Measurements from ENCODE around the gene RHOC. TPM values are rescaled to one million over a fixed set of nuclear protein-coding genes. Genes with fewer than 3 reads are reported as not detected.

RHOC gene
- total RNA-seq, 1 experiment from 2014 or later: 197 TPM

GRCh38 chr1:112672842-112673241 lies 34.1 kb downstream of the RHOC start:
- Histone ChIP-seq H3K36me3 (ENCODE audit: control insufficient read depth, insufficient read depth, low read length) (no peaks in the 10 kb centered on the region; the same call in 1 of the 2 replicates), H3K9me3 (ENCODE audit: control insufficient read depth, insufficient read depth, low read depth, low read length) (no peaks in the 10 kb centered on the region), H3K27ac (ENCODE audit: low read length) (peak overlapping the region; percentile 84; the same call in 1 of the 2 replicates), H3K27me3 (ENCODE audit: control insufficient read depth, insufficient read depth, low read length) (no peaks in the 10 kb centered on the region), H3K4me1 (ENCODE audit: control insufficient read depth, insufficient read depth, low read length) (peaks cover 21% of the 10 kb centered on the region), H3K4me3 (ENCODE audit: low read depth in 2 of 2, low read length in 2 of 2) (no peak overlapping the region)
- TF ChIP-seq POLR2AphosphoS5 (IDR thresholded peaks at IDR 0.05; ENCODE audit: low read depth, low read length): no peak
- TF ChIP-seq SIN3A (IDR thresholded peaks at IDR 0.05; ENCODE audit: borderline replicate concordance, insufficient read depth, low read depth, low read length): no peak
- no peak for TF ChIP-seq TCF7L2 (IDR thresholded peaks at IDR 0.05; ENCODE audit: low read depth, low read length)
- no peak for TF ChIP-seq REST (IDR thresholded peaks at IDR 0.05; ENCODE audit: insufficient read depth in 1 of 2, low read depth in 2 of 2, low read length in 1 of 2)
- TF ChIP-seq, protein P1, sequence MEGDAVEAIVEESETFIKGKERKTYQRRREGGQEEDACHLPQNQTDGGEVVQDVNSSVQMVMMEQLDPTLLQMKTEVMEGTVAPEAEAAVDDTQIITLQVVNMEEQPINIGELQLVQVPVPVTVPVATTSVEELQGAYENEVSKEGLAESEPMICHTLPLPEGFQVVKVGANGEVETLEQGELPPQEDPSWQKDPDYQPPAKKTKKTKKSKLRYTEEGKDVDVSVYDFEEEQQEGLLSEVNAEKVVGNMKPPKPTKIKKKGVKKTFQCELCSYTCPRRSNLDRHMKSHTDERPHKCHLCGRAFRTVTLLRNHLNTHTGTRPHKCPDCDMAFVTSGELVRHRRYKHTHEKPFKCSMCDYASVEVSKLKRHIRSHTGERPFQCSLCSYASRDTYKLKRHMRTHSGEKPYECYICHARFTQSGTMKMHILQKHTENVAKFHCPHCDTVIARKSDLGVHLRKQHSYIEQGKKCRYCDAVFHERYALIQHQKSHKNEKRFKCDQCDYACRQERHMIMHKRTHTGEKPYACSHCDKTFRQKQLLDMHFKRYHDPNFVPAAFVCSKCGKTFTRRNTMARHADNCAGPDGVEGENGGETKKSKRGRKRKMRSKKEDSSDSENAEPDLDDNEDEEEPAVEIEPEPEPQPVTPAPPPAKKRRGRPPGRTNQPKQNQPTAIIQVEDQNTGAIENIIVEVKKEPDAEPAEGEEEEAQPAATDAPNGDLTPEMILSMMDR (IDR thresholded peaks at IDR 0.05): no peak
- no peak for DNase-seq (ENCODE audit: low read depth, low spot score)
- in situ Hi-C loops (cut with HindIII; ENCODE audit: low pct_unique_long_range_greater_than_20kb, low sequenced_read_pairs) (no loop called here), intact Hi-C loops (cut with micrococcal nuclease; ENCODE audit: unreplicated experiment) (no loop called here)
- CTCF ChIA-PET: interaction anchor here (0.6 kb wide), 1 partner anchor 207 kb away, joined by 3 read pairs; no protein-coding TSS in a partner anchor
- POLR2A ChIA-PET: interaction anchor here (0.7 kb wide), 1 partner anchor 37 kb away, joined by 4 read pairs; no protein-coding TSS in a partner anchor
- no TSS peak for BruUV-seq (replicated peaks)
- ATAC-seq: no peak

DNA sequence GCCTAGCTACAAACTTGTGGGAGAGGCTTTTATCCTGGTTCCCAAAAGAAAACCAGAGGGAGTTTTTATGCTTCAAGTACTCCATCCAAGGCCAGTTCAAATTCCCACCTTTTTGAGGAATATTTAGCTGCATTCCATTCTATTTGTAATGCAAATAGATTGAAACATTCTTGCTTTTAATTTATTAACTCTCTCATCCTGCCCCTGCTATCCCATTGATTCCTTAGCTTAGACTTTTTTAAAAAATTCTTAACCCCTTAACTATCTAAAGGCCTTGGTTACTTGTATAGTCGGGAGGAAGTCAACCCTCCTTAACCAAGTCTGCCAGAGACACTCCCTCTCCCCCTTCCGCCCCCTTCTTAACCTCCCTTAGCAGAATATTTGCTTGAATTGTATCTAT lies 34.9 kb downstream of the RHOC start:
- Histone ChIP-seq H3K27me3 (ENCODE audit: control insufficient read depth, insufficient read depth, low read length) (no peaks in the 10 kb centered on the region), H3K36me3 (ENCODE audit: control insufficient read depth, insufficient read depth, low read length) (no peaks in the 10 kb centered on the region; the same call in 1 of the 2 replicates), H3K27ac (ENCODE audit: low read length) (no peak overlapping the region; the same call in 1 of the 2 replicates), H3K4me3 (ENCODE audit: low read depth in 2 of 2, low read length in 2 of 2) (no peak overlapping the region), H3K4me1 (ENCODE audit: control insufficient read depth, insufficient read depth, low read length) (peaks cover 21% of the 10 kb centered on the region), H3K9me3 (ENCODE audit: control insufficient read depth, insufficient read depth, low read depth, low read length) (no peaks in the 10 kb centered on the region)
- POLR2A ChIA-PET: no interaction called here
- ATAC-seq (no peak), DNase-seq (ENCODE audit: low read depth, low spot score) (no peak)
- TF ChIP-seq REST (IDR thresholded peaks at IDR 0.05; ENCODE audit: insufficient read depth in 1 of 2, low read depth in 2 of 2, low read length in 1 of 2): no peak
- no peak for TF ChIP-seq TCF7L2 (IDR thresholded peaks at IDR 0.05; ENCODE audit: low read depth, low read length)
- TF ChIP-seq POLR2AphosphoS5 (IDR thresholded peaks at IDR 0.05; ENCODE audit: low read depth, low read length): no peak
- TF ChIP-seq, protein P1 (IDR thresholded peaks at IDR 0.05): no peak
- TF ChIP-seq SIN3A (IDR thresholded peaks at IDR 0.05; ENCODE audit: borderline replicate concordance, insufficient read depth, low read depth, low read length): no peak
- in situ Hi-C loops (cut with HindIII; ENCODE audit: low pct_unique_long_range_greater_than_20kb, low sequenced_read_pairs): no loop called here
- CTCF ChIA-PET: no interaction called here
- no TSS peak for BruUV-seq (replicated peaks)
- intact Hi-C loops (cut with micrococcal nuclease; ENCODE audit: unreplicated experiment): no loop called here

Data from Panc1 (cell line).